H1 (cell line): ENCODE measurements around the gene CTDP1.

ENCODE experiments used
- CEBPB ChIP-seq: IDR thresholded peaks from 2 replicates; pipeline ENCODE4 v1.6.1; 2012; ENCODE audit warnings: low read depth, low read length
- CTCF ChIP-seq, 3 experiments: IDR thresholded peaks; 1 replicate in 2 of 3; 2 replicates in 1 of 3; pipeline versions ENCODE4 v1.5.1 to v1.6.1; 2011; ENCODE audit warnings: low read length in 3 of 3, mild to moderate bottlenecking in 3 of 3, inconsistent platforms in 2 of 3, low read depth in 1 of 3, moderate library complexity in 1 of 3; ENCODE audit not compliant: insufficient read depth in 1 of 3; ENCODE audit errors: control extremely low read depth in 1 of 3
- EZH2 ChIP-seq: fragments of 200-600 bp; sonication (generic); IDR thresholded peaks from 2 replicates; pipeline ENCODE4 v1.7.1; 2012; ENCODE audit warnings: low read depth, mild to moderate bottlenecking, moderate library complexity, low read length, inconsistent platforms; ENCODE audit not compliant: severe bottlenecking
- MAFK ChIP-seq: IDR thresholded peaks from 2 replicates; pipeline ENCODE4 v1.6.1; 2012; ENCODE audit warnings: low read depth, mild to moderate bottlenecking, improper control_type of control experiment, low read length
- NRF1 ChIP-seq: IDR thresholded peaks from 2 replicates; pipeline ENCODE4 v1.6.1; 2011; ENCODE audit warnings: mild to moderate bottlenecking, low read depth, low read length, improper control_type of control experiment
- POLR2A ChIP-seq, 2 experiments: IDR thresholded peaks; 1 replicate in 1 of 2; 2 replicates in 1 of 2; pipeline ENCODE4 v1.6.1; 2011; ENCODE audit warnings: low read depth in 2 of 2, low read length in 2 of 2, mild to moderate bottlenecking in 2 of 2; ENCODE audit errors: control extremely low read depth in 1 of 2
- TAF1 ChIP-seq: IDR thresholded peaks from 2 replicates; pipeline ENCODE4 v1.6.1; 2011; ENCODE audit warnings: mild to moderate bottlenecking, low read depth, low read length

GRCh38 chr18:79640064-79640672 is 39.4 kb upstream of the CTDP1 start:
- no peak for TF ChIP-seq CTCF (IDR thresholded peaks at IDR 0.05; ENCODE audit: control extremely low read depth in 1 of 3, insufficient read depth in 1 of 3, low read depth in 1 of 3, low read length in 3 of 3)
- TF ChIP-seq POLR2A (IDR thresholded peaks at IDR 0.05; ENCODE audit: control extremely low read depth in 1 of 2, low read depth in 2 of 2, low read length in 2 of 2), result no peak
- TF ChIP-seq CEBPB, result no peak
- TF ChIP-seq TAF1, result no peak
- no peak for TF ChIP-seq MAFK
- no peak for TF ChIP-seq NRF1
- no peak for TF ChIP-seq EZH2
